BLaER1 treated with 17β-estradiol and CSF1 and Interleukin-3, amounts not matched to agents 10 nM and 100 nM (cell line): ENCODE measurements around the gene SHISAL2B.
A peak's percentile ranks its signal among the peaks of the same experiment; 100 is the strongest.

Experiments used
- H3K27ac ChIP-seq, 11 experiments: shearing (Covaris generic); formaldehyde crosslinking; 2 replicates each; pipeline ENCODE4 v1.8.1; 2022
- H3K27me3 ChIP-seq, 11 experiments: shearing (Covaris generic); formaldehyde crosslinking; 2 replicates each; pipeline ENCODE4 v1.8.1; 2022
- H3K36me3 ChIP-seq, 11 experiments: shearing (Covaris generic); formaldehyde crosslinking; 2 replicates each; pipeline ENCODE4 v1.8.1; 2022
- H3K4me1 ChIP-seq, 10 experiments: shearing (Covaris generic); formaldehyde crosslinking; 2 replicates each; pipeline ENCODE4 v1.8.1; 2022
- H3K4me2 ChIP-seq, 11 experiments: shearing (Covaris generic); formaldehyde crosslinking; 2 replicates each; pipeline ENCODE4 v1.8.1; 2022
- H3K4me3 ChIP-seq, 10 experiments: shearing (Covaris generic); formaldehyde crosslinking; 2 replicates each; pipeline ENCODE4 v1.8.1; 2022
- H3K9ac ChIP-seq, 11 experiments: shearing (Covaris generic); formaldehyde crosslinking; 2 replicates each; pipeline ENCODE4 v1.8.1; 2022
- H3K9me3 ChIP-seq, 11 experiments: shearing (Covaris generic); formaldehyde crosslinking; replicated peaks in 1 of 11; 2 replicates each; pipeline ENCODE4 v1.8.1; 2022
- H4K20me1 ChIP-seq, 11 experiments: shearing (Covaris generic); formaldehyde crosslinking; 2 replicates each; pipeline ENCODE4 v1.8.1; 2022
- Cebpa-rat ChIP-seq, 11 experiments: shearing (Covaris generic); IDR thresholded peaks; 2 replicates each; pipeline ENCODE4 v1.8.1; 2022

SHISAL2B gene

DNA sequence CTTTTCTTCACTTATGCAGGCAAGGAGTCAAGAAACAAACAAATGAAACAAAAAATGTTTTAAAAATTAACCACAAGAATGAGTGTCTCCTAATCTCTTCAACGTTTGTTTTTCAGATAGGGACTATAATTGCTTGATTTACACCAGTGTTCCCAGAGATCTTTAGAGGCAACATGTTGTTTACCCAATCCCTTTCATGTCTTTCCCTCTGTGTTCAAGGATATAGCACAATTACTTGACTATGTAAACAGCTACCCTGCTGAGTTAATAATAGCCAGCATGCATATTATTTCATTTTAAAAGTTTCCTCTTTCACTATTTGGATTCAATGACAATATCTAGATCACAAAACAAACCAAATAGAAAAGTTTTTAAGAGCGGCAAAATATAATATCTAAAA lies 25.1 kb upstream of the SHISAL2B start:
- Histone ChIP-seq H3K9ac (no peak overlapping the region), H4K20me1 (no peaks in the 10 kb centered on the region), H3K4me2 (no peak overlapping the region), H3K4me1 (peaks cover 0 to 8% (median 0%) of the 10 kb centered on the region in 10 experiments; a peak in 3 of 20 replicates), H3K27ac (no peak overlapping the region), H3K4me3 (no peak overlapping the region), H3K9me3 (peaks cover 0 to 17% (median 0%) of the 10 kb centered on the region in 11 experiments; a peak in 7 of 22 replicates), H3K36me3 (no peaks in the 10 kb centered on the region), H3K27me3 (no peaks in the 10 kb centered on the region)
- TF ChIP-seq Cebpa-rat (IDR thresholded peaks at IDR 0.05), result no peak

GRCh38 chr5:64666078-64666477 lies 24.2 kb upstream of the SHISAL2B start:
- no peak overlapping the region for H3K9ac ChIP-seq
- H3K4me3 ChIP-seq, result no peak overlapping the region
- H3K9me3 ChIP-seq, result peaks cover 0 to 17% (median 0%) of the 10 kb centered on the region in 11 experiments; a peak in 7 of 22 replicates
- H3K4me1 ChIP-seq, result peaks cover 0 to 8% (median 0%) of the 10 kb centered on the region in 10 experiments; a peak in 3 of 20 replicates
- H3K27me3 ChIP-seq, result no peaks in the 10 kb centered on the region
- no peaks in the 10 kb centered on the region for H3K36me3 ChIP-seq
- TF ChIP-seq Cebpa-rat (IDR thresholded peaks at IDR 0.05), result no peak
- no peak overlapping the region for H3K27ac ChIP-seq
- no peak overlapping the region for H3K4me2 ChIP-seq
- H4K20me1 ChIP-seq, result no peaks in the 10 kb centered on the region

DNA sequence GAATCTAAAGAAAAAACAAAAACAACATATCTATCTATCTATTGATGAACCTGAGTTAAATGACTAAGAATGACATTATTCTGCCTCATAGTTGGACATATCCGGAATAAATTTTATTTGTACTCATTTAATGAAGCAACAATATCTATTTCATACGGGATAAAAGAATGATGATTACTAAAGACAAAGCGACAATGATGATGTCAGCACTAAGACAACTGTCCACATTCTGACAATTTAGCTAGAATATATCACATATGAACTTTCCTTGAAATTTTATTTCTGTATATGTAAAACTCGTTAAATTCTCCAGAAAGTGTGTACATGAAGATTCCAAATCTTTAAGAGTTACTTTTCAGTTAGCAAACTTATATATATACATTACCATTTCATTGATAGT lies 23.2 kb upstream of the SHISAL2B start:
- no peaks in the 10 kb centered on the region for H3K27me3 ChIP-seq
- no peak overlapping the region for H3K9ac ChIP-seq
- H4K20me1 ChIP-seq, result no peaks in the 10 kb centered on the region
- no peak overlapping the region for H3K27ac ChIP-seq
- peaks cover 0 to 8% (median 5%) of the 10 kb centered on the region in 10 experiments; a peak in 3 of 20 replicates for H3K4me1 ChIP-seq
- no peak overlapping the region for H3K4me3 ChIP-seq
- no peak overlapping the region for H3K4me2 ChIP-seq
- no peaks in the 10 kb centered on the region for H3K36me3 ChIP-seq
- no peak for TF ChIP-seq Cebpa-rat (IDR thresholded peaks at IDR 0.05)
- H3K9me3 ChIP-seq, result peaks cover 0 to 17% (median 0%) of the 10 kb centered on the region in 11 experiments; a peak in 7 of 22 replicates

- no peaks in the 10 kb centered on the region for H3K36me3 ChIP-seq
- H4K20me1 ChIP-seq, result no peaks in the 10 kb centered on the region
- H3K4me2 ChIP-seq, result no peak overlapping the region
- peaks cover 0 to 17% (median 0%) of the 10 kb centered on the region in 11 experiments; a peak in 7 of 22 replicates for H3K9me3 ChIP-seq
- no peak overlapping the region for H3K27ac ChIP-seq
- no peak overlapping the region for H3K4me3 ChIP-seq
- 0 out of 20 replicates have a peak, but pooled peaks cover 0 to 7% (median 0%) of the 10 kb centered on the region in 10 experiments for H3K4me1 ChIP-seq
- no peak for TF ChIP-seq Cebpa-rat (IDR thresholded peaks at IDR 0.05)
- H3K9ac ChIP-seq, result no peak overlapping the region
- H3K27me3 ChIP-seq, result no peaks in the 10 kb centered on the region
Observed at GRCh38 chr5:64670277-64670676, 20.0 kb upstream of the SHISAL2B start.

DNA sequence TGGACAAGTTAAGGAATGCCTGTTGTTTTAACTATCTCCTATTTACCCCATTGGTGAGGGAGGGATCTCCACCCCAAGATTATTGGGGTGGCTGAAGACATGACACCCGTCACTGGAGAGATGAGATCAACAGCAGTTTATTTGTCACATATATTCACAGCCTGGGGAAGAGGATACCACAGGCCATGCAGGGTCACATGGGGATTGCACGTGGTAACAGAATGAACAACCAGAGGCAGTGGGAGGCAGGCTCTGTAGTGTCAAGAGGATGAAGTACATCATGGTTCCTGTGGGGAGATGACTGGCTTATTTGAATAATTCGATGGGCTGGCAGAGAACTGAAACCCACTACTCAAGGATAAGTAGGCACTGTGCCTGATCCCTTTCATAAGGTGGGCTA lies 18.6 kb upstream of the SHISAL2B start:
- Histone ChIP-seq H3K9ac (no peak overlapping the region), H3K4me1 (0 out of 20 replicates have a peak, but pooled peaks cover 0 to 7% (median 0%) of the 10 kb centered on the region in 10 experiments), H3K9me3 (peaks cover 0 to 17% (median 0%) of the 10 kb centered on the region in 11 experiments; a peak in 7 of 22 replicates), H4K20me1 (no peaks in the 10 kb centered on the region), H3K4me3 (no peak overlapping the region), H3K36me3 (no peaks in the 10 kb centered on the region), H3K27me3 (no peaks in the 10 kb centered on the region), H3K27ac (no peak overlapping the region), H3K4me2 (0 out of 22 replicates have a peak overlapping the region, but pooled peaks of 2 of the 11 experiments have one; percentile 4 to 12)
- no peak for TF ChIP-seq Cebpa-rat (IDR thresholded peaks at IDR 0.05)

GRCh38 chr5:64678374-64678773 lies 11.9 kb upstream of the SHISAL2B start:
- Histone ChIP-seq H3K4me3 (no peak overlapping the region), H3K36me3 (no peaks in the 10 kb centered on the region), H4K20me1 (no peaks in the 10 kb centered on the region), H3K4me2 (no peak overlapping the region), H3K27ac (no peak overlapping the region), H3K4me1 (no peaks in the 10 kb centered on the region), H3K27me3 (no peaks in the 10 kb centered on the region), H3K9me3 (no peaks in the 10 kb centered on the region), H3K9ac (no peak overlapping the region)
- no peak for TF ChIP-seq Cebpa-rat (IDR thresholded peaks at IDR 0.05)

- TF ChIP-seq Cebpa-rat (IDR thresholded peaks at IDR 0.05), result no peak
- H3K9ac ChIP-seq, result no peak overlapping the region
- no peak overlapping the region for H3K27ac ChIP-seq
- H3K4me1 ChIP-seq, result no peaks in the 10 kb centered on the region
- no peaks in the 10 kb centered on the region for H3K9me3 ChIP-seq
- H4K20me1 ChIP-seq, result no peaks in the 10 kb centered on the region
- H3K36me3 ChIP-seq, result no peaks in the 10 kb centered on the region
- H3K4me3 ChIP-seq, result no peak overlapping the region
- no peaks in the 10 kb centered on the region for H3K27me3 ChIP-seq
- H3K4me2 ChIP-seq, result no peak overlapping the region
Observed at GRCh38 chr5:64680289-64680688, 10.0 kb upstream of the SHISAL2B start.

DNA sequence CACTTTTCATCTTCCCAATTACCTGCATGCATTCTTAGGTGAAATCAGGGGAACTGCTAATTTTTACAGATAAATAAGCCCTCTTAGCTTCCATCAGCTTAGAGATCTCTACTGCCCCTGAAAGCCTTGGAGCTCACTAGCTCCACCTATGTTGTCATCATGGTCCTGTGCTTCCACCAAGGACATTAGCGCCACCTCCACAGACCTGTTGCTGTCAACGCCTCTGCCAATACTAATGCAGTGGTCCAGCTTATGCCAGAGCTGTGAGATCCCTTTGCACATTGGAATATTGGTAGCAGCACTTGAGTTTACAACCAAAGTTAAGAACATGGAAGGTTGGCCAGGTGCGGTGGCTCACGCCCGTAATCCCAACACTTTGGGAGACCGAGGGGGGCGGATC lies 7.7 kb upstream of the SHISAL2B start:
- H3K27me3 ChIP-seq, result no peaks in the 10 kb centered on the region
- H3K4me3 ChIP-seq, result no peak overlapping the region
- no peaks in the 10 kb centered on the region for H3K9me3 ChIP-seq
- H4K20me1 ChIP-seq, result no peaks in the 10 kb centered on the region
- no peak for TF ChIP-seq Cebpa-rat (IDR thresholded peaks at IDR 0.05)
- H3K9ac ChIP-seq, result no peak overlapping the region
- no peak overlapping the region for H3K27ac ChIP-seq
- H3K4me2 ChIP-seq, result no peak overlapping the region
- H3K4me1 ChIP-seq, result no peaks in the 10 kb centered on the region
- no peaks in the 10 kb centered on the region for H3K36me3 ChIP-seq

DNA sequence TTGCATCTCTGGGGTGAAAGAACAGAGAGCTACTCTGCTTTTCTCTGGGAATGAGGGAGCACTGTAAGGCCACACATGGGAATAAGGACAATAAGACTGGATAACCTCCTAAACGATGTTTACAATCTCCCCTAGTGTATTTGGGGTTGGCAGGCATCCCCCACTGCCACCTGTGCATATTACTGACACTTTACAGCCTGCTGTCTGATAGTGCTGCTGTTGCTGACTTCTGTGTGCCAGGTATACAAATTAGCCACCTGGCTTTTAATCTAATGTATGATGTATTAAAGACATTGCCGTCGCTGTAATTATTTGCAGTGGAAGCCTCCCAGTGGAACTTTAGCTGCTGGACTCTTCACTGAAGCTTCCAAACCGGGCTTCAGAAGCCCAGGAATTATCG lies 4.4 kb upstream of the SHISAL2B start:
- Histone ChIP-seq H3K9me3 (peaks cover 7 to 10% (median 9%) of the 10 kb centered on the region in 11 experiments; a peak in 19 of 22 replicates), H3K4me3 (no peak overlapping the region), H3K9ac (no peak overlapping the region), H3K27me3 (no peaks in the 10 kb centered on the region), H3K36me3 (no peaks in the 10 kb centered on the region), H3K4me2 (no peak overlapping the region), H3K27ac (no peak overlapping the region), H4K20me1 (no peaks in the 10 kb centered on the region), H3K4me1 (no peaks in the 10 kb centered on the region)
- TF ChIP-seq Cebpa-rat (IDR thresholded peaks at IDR 0.05), result no peak

DNA sequence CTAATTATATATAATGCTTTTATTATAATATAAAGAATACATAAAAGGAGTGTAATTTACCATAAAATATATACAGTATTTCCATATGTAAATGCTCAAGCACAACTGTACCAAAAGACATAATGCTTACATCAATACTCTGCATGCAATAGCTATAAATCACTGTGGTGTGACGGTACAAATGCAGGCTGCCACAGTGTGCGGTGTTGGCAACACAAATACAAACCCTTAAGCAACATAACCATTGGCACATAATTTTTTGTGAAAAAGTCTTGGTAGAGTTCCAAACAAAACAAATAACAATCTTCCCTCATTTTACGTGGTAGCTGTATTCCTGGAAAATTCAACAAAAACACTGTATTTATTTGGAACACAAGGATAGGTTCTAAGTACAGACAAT lies 1.9 kb upstream of the SHISAL2B start:
- Histone ChIP-seq H3K36me3 (no peaks in the 10 kb centered on the region), H3K4me2 (no peak overlapping the region), H3K27me3 (no peaks in the 10 kb centered on the region), H3K27ac (no peak overlapping the region), H3K4me1 (no peaks in the 10 kb centered on the region), H3K9ac (no peak overlapping the region), H3K9me3 (peaks cover 9 to 15% (median 12%) of the 10 kb centered on the region in 11 experiments; a peak in 19 of 22 replicates), H3K4me3 (no peak overlapping the region), H4K20me1 (no peaks in the 10 kb centered on the region)
- TF ChIP-seq Cebpa-rat (IDR thresholded peaks at IDR 0.05), result no peak
